HG02970 (cell line): Measurements from ENCODE around the gene TWIST2.

ENCODE experiments used
- ATAC-seq: cut with Tn5 transposase; IDR thresholded peaks from one replicate; pipeline ENCODE4 v1.9.1; 2021; ENCODE audit warnings: mild to moderate bottlenecking, moderate library complexity, moderate number of reproducible peaks; ENCODE audit not compliant: unreplicated experiment, low FRiP score

The TWIST2 gene

DNA sequence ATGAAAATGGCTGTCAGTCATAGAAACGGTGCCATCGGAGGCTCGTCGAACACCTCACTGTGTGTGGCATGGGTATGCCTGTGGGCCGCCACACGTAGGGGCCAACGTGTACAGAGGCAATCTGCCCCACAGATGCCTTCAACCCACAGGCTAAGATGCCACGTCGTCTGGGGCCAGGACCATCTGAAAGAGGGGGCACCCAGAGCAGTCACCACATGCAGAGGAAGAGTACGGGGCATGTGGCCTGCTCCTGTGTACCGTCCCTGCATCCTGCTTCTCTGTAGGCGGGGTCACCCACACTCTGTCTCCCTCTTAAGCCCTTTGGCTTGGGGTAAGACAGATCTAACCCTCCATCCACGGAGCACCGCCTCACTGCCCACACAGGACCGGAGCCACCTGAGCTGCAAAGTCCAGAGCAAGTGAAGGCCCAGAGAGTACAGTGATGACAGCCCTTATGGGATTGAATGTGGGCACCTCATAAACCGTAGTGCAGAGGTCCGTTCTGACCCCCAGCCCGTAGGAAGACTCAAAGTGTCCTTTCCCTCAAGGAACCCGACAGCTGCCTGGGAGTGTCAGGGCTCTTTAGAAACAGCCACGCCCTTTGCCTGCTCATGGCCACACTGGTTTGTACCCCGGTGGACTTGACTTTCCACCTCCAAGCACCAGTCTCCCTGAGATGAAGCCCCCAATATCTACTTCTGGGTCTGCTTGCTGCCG lies 66.2 kb downstream of the TWIST2 start:
- ATAC-seq = no peak

GRCh38 chr2:238914648-238915015 lies 66.7 kb downstream of the TWIST2 start:
- no peak for ATAC-seq

DNA sequence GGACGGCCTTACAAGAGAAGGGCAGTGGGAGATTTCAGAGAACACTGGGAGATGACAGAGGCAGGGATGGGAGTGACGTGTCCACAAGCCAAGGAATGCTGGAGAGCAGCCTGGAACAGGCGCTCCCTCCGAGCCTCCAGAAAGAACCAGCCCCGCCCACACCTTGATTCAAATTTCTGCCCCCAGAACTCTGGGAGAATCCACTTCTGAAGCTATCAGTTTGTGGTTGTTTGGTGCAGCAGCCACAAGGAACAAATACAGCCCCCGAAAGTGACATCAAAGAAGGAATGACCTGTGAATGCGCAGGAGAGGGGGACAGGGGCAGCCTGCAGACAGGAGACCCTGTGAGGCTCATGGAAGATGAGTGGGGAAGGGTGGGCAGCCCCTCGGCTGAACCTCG lies 67.3 kb downstream of the TWIST2 start:
- no peak for ATAC-seq

DNA sequence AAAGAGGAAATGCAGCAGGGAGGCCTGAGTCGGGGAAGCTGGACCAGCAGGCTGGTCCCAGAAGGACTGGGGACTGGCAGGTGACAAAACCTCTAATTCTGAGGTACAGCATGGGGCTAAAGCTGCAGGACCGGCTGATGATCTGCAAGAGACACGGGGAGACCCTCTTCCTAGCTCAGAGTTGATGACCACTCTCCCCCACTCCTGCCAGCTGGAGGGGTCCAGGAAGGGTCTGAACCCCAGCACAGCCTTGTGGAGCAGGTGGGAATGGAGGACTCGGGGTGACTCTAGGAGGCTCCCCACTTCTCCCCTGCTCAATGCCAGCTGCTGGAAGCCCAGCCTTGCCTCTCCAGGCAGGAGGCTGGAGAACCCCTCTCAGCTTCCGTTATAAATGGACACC lies 67.7 kb downstream of the TWIST2 start:
- no peak for ATAC-seq

DNA sequence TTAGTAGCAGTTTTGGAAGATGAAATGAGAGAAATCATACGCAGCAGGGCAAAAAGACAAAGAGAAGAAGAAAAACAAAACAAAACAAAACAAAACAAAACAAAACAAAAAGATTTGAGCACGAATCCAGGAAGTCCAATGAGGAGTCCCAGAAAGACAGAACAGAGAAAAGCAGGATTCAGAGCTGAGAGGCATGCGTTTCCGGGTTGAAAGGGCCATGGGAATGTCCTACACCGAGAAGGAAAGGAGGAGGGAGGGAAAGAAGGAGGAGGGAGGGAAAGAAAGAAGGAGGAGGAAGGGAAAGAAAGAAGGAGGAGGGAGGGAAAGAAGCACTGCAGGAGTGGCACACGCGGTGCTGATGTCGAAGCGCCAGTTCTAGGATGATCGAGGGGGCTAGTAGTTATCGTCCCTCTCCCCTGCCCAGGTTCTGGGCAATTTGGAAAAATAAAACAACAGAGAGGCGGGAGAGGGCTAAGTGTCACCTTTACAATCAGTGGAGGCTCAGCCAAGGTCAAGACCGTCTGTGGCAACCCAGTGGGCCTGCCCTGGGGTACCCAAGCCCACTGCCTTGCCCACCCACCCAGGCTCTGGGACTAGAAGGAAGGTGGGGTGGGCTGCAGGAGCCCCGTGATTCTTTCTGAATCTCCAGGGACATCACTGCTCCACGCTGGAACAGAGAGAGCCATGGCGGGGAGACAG lies 68.4 kb downstream of the TWIST2 start:
- ATAC-seq = no peak

- no peak for ATAC-seq
Measured at GRCh38 chr2:238916875-238917590, 69.1 kb downstream of the TWIST2 start.

GRCh38 chr2:238919307-238919706 lies 71.4 kb downstream of the TWIST2 start:
- ATAC-seq = no peak

DNA sequence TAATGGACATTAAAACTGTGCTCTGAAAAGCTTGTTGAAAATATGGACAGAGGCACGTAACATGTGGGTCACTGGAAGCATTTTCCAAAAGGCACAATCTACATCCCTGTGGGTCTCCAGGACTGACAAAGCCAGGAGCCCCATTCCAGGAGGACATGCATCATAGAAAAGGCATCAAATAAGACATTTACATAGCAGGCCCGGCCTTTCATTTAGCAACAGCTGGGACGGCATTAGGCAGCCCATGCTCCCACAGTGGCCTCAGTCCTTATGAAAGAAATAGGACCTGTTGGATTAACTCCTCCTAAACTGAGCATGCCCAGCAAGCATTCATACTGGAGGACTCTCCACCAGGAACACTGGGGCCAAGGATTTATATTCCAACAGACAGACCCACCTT lies 72.2 kb downstream of the TWIST2 start:
- ATAC-seq = no peak

DNA sequence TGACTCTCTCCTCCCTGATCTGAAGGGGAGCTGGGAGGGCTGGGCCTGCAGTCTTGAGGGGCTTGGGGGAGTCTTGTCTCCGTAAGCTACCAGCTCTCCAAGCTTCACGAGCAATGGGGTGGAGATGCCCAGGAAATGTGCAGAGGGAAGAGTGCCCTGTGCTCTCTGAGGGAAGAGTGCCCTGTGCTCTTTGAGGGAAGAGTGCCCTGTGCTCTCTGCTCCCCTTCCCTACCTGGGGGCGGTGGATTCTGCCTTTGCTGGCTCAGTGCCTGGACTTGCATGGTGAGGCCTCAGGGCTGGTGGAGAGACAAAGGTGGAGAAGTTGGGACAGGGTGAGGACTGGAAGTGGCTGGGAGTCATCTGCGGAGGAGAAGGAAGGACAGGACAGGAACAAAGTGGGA lies 72.7 kb downstream of the TWIST2 start:
- ATAC-seq = no peak

GRCh38 chr2:238921259-238921658 lies 73.4 kb downstream of the TWIST2 start:
- ATAC-seq = no peak

GRCh38 chr2:238921681-238922319 lies 73.9 kb downstream of the TWIST2 start:
- ATAC-seq = no peak

DNA sequence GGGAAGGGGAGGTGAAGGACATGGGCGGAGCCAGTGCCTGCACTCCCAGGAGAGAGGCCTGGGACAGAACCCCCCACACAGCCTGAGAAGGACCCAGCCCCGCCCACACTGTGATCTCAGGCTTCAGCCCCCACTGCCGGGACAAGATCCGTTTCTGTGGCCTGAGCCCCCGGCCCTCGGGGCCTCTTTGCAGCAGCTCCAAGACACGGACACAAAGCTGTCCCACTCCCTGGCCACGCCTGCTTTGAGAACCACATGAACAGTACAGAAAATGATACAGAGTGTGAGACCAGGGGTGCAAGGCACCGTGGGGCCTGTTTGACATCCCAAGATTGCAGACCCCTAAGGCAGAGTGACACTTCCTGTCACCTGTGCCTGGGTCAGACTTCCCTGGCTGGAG lies 74.5 kb downstream of the TWIST2 start:
- no peak for ATAC-seq

DNA sequence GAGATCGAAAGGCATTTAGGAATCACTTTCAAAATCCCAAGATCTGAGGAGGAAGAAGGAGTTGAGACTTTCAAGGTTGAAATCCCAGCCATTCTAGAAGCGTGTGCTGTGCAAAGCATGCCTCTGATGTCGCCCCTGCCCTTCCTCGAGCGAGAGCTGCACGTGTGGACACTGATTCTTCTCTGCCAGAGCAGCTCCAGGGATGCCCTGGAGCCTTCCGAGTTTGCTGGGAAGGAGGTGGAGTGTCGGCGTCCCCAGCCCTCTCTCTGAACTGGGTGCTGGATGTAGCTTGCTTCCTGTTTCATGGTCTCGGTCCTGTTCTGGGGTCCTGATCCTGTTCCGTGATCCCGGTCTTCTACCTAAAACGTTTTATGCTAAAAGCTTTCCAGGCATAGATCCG lies 76.1 kb downstream of the TWIST2 start:
- ATAC-seq = no peak

- no peak for ATAC-seq
Measured at GRCh38 chr2:238924796-238925195, 76.9 kb downstream of the TWIST2 start.

GRCh38 chr2:238925281-238925680 lies 77.4 kb downstream of the TWIST2 start:
- no peak for ATAC-seq

GRCh38 chr2:238925816-238926521 lies 78.1 kb downstream of the TWIST2 start:
- ATAC-seq = no peak

DNA sequence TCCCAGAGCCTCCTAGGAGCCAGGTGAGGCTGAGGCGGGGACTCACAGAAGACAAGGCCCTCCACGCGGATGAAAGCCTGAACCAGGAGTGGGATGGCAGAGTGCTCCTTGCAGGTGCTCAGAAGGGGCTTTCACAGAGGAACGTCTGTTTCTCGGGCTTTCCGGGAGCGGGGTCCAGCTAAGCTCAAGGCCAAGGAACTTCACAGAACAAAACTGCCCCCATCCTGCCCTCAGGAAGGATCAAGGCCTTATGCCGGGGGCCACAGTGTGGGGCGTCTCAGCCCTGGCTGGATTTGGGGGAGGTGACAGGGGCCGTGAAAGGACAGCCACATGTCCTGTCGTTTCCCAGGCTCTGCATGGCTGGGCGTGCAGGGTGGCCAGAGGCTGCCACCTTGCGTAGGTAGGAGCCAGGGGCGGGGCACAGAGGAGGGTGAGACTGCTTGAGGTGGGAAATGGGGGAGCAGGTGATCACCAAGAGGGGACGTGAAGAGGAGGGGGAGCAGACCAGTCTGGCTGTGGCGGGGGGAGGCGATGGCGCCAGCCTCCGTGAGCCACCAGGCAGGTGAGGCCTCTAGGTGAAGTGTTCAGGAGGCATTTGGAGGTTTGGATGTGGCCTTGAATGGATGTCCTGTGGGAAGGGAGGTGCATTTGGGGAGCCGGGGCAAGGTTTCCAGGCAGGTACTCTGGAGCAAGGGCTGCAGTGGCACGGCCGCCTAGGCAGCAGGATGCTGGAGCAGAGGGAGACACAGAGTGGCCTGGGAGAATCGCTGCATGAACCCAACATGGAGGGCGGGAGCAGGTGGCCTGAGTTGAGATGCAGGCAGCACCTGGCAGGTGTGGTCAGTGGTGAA lies 79.1 kb downstream of the TWIST2 start:
- ATAC-seq = no peak

DNA sequence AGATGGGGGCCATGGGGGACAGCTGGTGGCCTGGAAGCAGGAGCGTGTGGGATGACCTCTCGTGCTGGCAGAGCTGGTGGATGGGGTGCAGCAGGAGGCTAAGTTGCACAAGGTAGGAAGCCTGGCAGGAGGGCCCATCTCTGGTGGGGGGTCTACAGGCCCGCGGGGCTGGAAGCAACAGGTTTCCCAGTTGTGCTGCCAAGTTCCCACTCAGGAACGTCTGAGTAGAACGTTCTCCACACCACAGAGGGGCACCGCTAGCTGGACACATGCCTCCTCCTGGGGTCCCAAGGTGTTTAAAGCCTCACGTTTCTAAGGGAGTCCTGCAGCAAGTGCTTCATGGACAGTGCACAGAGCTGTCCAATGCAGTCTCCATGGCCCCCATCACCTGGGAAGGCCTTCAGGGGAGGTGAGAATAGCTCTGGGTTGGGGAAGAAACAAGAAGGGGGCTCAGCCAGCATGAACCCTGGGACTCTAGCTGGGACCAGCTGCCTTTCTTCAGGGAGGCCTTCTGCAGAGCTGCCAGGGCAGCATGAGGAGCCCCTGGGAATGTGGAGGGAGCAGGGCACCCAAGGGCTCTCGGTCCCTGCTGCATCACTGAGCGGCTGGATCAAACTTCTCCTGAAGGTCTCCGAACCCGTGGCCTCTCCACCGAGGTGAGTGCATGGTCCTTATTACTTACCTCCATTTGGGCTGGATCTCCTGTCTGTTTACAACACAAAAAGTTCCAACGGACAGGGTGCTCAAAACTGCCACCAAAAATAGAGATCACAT lies 80.0 kb downstream of the TWIST2 start:
- ATAC-seq = no peak
